ENCODE measurements around the gene DSG2. TPM values are rescaled to one million over a fixed set of nuclear protein-coding genes. Genes with fewer than 3 reads are reported as not detected.
A peak's percentile ranks its signal among the peaks of the same experiment; 100 is the strongest.
"Not testable (repeated sequence)": the region's sequence is repeated elsewhere in the genome, so short reads cannot be mapped to it uniquely, and the experiment has no call there.

Gene DSG2
- total RNA-seq = 37.1 TPM
- long read RNA-seq, full-length matches to known transcripts = 43 of 57 reads
- long read RNA-seq, partial matches to known transcripts = 5 of 57 reads
- long read RNA-seq, other reads (novel, unspliced or antisense) = 9 of 57 reads

GRCh38 chr18:31497836-31498573 lies at the start of gene DSG2:
Gene DSG2 (plus strand): TSS chr18:31498177. CDS start chr18:31498252, 75 bp downstream.
- DNase-seq = peak; percentile 81
- intact Hi-C loops (cut with DNase I) = loop anchor here (5.0 kb wide), 1 partner anchor 396 kb away; the partner anchor contains the start of gene DSC2
- peak; percentile 97 for ATAC-seq (ENCODE audit: poor library complexity)

DNA sequence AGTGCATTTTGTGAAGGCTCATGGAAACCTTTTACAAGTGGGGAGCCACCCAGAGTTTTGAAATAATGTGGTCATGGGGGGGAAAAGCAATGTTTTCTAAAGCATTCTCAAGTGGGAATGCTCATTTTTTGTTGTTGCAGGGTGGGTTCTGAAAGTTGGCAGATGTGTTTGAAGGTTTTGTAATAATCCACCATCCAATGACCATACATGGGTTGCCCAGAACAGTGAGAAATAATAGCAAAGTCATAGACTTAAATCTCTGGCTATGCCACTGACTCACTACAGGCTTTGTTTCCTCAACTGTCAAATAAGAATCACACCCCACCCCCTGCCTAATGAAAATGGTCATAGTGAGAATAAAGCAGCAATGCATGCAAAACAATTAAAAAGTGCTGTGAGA lies 47.6 kb upstream of the DSG2 start:
- ATAC-seq (ENCODE audit: poor library complexity) (no peak), DNase-seq (no peak)
- intact Hi-C loops (cut with DNase I) = no loop called here

- intact Hi-C loops (cut with DNase I) = no loop called here
- DNase-seq (no peak), ATAC-seq (ENCODE audit: poor library complexity) (no peak)
These were observed 46.4 kb upstream of the DSG2 start for GRCh38 chr18:31451625-31452024.

DNA sequence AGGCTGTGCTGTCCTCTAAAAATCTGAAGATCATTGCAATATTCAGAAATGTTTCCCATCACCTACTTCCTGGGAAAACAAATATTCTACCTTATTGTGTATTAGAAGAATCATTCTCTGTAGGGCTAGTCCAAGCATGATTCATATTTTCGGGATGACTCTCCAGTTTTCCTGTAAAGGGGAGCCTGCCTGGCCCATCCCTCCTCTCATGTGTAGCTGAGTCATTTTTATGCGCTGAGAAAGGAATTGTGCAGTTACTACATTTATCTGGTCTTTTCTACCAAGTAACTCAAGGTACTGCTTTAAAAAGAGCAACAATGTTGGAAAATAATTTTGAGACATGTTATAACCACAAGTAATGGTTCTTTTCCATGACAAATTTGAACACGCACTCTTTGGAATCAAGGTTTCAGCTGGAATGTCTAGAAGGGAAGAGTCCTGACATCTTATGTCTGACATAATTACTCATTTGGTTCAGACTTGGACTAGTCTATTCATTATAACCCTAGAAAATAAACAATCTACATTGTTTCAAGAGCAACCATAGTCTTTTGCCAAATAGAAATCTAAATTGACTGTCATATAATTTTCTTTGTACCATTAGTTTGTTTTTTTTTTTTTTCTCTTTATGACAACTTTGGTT lies 43.8 kb upstream of the DSG2 start:
- no peak for ATAC-seq (ENCODE audit: poor library complexity)
- DNase-seq = no peak
- intact Hi-C loops (cut with DNase I) = no loop called here

GRCh38 chr18:31469629-31470028 lies 28.3 kb upstream of the DSG2 start:
- ATAC-seq (ENCODE audit: poor library complexity) (no peak), DNase-seq (no peak)
- intact Hi-C loops (cut with DNase I) = no loop called here

- DNase-seq = no peak
- intact Hi-C loops (cut with DNase I) = no loop called here
- no peak for ATAC-seq (ENCODE audit: poor library complexity)
These were observed 19.3 kb upstream of the DSG2 start for GRCh38 chr18:31478688-31479087.

DNA sequence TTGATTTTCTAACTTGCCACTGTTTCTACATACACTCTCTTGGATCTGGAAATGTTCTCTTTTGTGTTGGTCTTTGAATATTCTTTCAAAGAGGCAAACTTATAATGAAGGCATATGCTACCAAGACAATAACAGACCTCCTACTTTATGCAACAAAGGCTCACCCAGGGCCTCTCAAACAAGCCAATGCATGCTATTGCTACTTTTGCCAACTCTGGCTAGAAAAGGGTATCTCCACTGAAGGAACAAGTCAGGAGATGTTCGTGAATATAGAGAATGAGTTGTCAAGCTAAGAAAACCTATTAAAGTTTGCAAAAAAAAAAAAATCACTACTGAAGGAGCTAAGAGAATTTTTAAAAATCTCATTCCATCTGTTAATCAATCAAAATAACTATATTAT lies 15.9 kb upstream of the DSG2 start:
- intact Hi-C loops (cut with DNase I) = no loop called here
- DNase-seq = no peak
- ATAC-seq (ENCODE audit: poor library complexity) = no peak

GRCh38 chr18:31483396-31483795 lies 14.6 kb upstream of the DSG2 start:
- DNase-seq = no peak
- no peak for ATAC-seq (ENCODE audit: poor library complexity)
- intact Hi-C loops (cut with DNase I) = no loop called here

DNA sequence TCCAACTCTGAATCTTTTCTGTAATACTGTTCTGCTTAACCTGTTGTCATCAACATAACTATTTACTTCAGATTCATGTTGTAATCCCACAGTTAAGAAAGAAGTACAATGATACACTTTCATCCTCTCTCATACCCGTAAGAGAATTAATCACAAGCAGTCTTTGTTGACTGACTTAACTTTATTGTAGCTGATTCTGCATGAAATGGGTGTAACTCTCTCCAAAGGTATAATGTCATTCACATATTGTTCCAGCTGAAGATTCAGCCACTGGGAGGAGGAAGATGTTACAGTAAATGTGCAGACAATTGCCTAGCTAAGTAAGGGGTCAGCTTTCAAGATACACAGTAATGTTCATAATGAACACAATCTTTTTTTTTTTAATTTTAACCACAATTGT lies 13.5 kb upstream of the DSG2 start:
- DNase-seq = no peak
- ATAC-seq (ENCODE audit: poor library complexity) = no peak
- intact Hi-C loops (cut with DNase I) = no loop called here

GRCh38 chr18:31486165-31486564 lies 11.8 kb upstream of the DSG2 start:
- ATAC-seq (ENCODE audit: poor library complexity) = no peak
- intact Hi-C loops (cut with DNase I) = no loop called here
- DNase-seq = no peak

GRCh38 chr18:31487246-31488015 lies 10.5 kb upstream of the DSG2 start:
- ATAC-seq (ENCODE audit: poor library complexity) (no peak), DNase-seq (no peak)
- intact Hi-C loops (cut with DNase I) = no loop called here

- ATAC-seq (ENCODE audit: poor library complexity) = no peak
- intact Hi-C loops (cut with DNase I) = no loop called here
- no peak for DNase-seq
These were observed 8.7 kb upstream of the DSG2 start for GRCh38 chr18:31489311-31489710.

DNA sequence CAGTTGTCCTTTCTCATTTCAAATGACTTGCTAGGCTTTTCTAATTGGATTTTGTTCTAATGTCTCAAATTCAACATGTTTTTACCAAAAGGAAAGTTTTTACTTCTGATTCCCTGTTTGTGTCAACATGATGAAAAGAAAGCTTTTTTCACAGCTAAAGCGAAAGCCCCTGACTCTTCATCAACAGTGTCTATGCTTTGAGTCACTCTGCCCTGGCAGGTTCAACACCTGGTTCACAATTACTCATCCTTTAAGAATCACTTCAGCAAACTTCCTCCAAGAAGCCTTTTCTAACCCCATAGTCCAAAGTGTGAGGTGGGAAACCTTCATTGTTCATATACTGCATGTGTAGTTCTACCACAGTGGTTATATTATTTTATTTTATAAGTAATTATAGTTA lies 7.6 kb upstream of the DSG2 start:
- no peak for ATAC-seq (ENCODE audit: poor library complexity)
- intact Hi-C loops (cut with DNase I) = no loop called here
- DNase-seq = no peak

DNA sequence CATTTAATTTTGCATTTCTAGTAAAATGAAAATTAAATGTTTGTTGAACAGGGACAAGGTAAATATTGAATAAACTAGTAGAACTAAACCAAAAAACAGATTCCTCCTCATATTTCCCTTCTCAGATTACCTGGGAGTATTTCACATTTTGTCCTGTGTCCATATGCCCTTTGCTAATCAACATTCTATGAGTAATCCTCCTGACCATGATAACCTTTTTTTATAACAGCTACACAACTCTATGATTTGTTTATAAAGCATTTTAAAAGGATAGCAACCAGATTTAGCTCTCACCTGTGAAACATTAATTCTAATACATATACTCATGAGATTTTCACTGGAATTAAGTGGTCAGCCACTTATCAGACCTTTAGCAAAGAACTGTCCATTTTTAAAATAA lies 7.1 kb upstream of the DSG2 start:
- intact Hi-C loops (cut with DNase I) = no loop called here
- ATAC-seq (ENCODE audit: poor library complexity) = no peak
- DNase-seq = no peak

- ATAC-seq (ENCODE audit: poor library complexity) (no peak), DNase-seq (no peak)
- intact Hi-C loops (cut with DNase I) = no loop called here
These were observed 6.4 kb upstream of the DSG2 start for GRCh38 chr18:31491586-31491985.

DNA sequence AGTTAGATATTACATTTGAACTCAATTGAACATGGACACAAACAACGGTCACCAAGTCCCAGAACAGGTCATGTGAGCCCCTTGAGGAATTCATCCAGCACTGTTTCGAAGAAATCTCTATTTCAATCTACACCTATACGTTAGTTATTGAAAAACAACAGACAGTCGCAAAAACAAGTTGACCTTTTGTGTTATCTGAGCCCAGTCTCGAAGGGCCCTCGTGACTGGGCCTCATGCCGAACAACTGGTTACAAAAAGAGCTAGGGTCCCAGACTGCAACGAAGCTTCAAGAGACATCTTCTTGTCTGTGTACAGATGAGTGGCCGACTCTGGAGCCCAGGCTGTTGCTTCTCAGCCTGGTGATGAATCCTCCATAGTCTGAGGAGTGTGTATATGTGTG lies 5.3 kb upstream of the DSG2 start:
- DNase-seq (no peak), ATAC-seq (ENCODE audit: poor library complexity) (no peak)
- intact Hi-C loops (cut with DNase I) = no loop called here

GRCh38 chr18:31493171-31493570 lies 4.8 kb upstream of the DSG2 start:
- ATAC-seq (ENCODE audit: poor library complexity) = no peak
- intact Hi-C loops (cut with DNase I) = no loop called here

DNA sequence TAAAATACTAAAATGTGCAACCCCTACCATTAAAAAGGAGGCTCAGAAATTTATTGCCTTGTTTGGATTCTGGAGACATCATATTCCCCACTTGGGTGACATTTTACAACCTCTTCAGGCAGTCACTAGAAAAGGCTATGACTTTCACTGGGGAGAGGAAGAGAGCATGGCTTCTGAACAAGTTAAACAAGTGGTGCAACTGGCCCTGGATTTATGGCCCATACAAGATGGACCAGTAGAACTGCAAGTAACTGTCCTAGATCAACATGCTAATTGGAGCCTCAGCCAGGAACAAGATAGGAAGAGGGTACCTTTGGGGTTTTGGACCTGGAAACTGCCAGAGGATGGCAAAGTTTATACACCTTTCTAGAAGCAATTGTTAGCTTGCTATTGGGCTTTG lies 4.0 kb upstream of the DSG2 start:
- ATAC-seq (ENCODE audit: poor library complexity) (no peak), DNase-seq (no peak)
- intact Hi-C loops (cut with DNase I) = no loop called here

More at GRCh38 chr18:31493171-31493570, 4.8 kb upstream of the DSG2 start:
- no peak for DNase-seq

DNA sequence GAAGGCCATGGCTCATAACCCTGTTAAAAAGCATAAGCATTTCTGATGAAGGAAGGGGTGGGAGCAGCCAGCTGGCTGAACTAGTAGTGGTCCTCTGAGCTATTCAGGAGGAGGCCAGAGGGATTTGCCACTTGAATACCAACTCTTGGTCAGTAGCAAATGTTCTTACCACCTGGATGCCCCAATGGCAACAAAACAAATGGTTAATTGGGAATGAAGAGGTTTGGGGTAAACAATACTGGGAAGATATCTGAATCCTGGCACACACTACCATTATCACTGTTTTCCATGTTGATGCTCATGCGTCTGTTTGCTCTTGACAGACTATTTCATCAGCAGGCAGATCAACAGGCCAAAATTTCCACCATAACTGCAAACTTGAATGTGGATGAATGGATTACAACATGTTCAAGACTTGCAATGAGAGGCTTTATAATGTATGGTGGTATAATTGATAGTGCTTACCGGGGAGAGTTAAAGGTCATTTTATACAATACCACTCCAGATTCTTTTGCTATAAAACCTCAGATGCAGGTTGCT lies 3.2 kb upstream of the DSG2 start:
- ATAC-seq (ENCODE audit: poor library complexity); DNase-seq: not testable (repeated sequence)
- intact Hi-C loops (cut with DNase I) = loop anchor here (5.0 kb wide), 1 partner anchor 392 kb away; the partner anchor contains the start of gene DSC2

Measured in Right ventricle myocardium superior (tissue), 1 donor.